OCI-LY1 (cell line): ENCODE results near the gene DHRS4L2.
"Not testable (repeated sequence)": the region's sequence is repeated elsewhere in the genome, so short reads cannot be mapped to it uniquely, and the experiment has no call there.

Experiments used
- EZH2 ChIP-seq: fragments of 200-600 bp; sonication (generic), shearing (Covaris generic); IDR thresholded peaks from 2 replicates; pipeline ENCODE4 v1.8.0; 2017; ENCODE audit warnings: borderline replicate concordance, mixed run types, mild to moderate bottlenecking, antibody characterized with exemption, low read length, moderate library complexity, mixed read lengths
- TF ChIP-seq, protein P1 (sequence below): fragments of 200-600 bp; sonication (generic), shearing (Covaris generic); IDR thresholded peaks from 2 replicates; pipeline ENCODE4 v1.5.1; 2017; ENCODE audit warnings: mild to moderate bottlenecking, antibody characterized with exemption, low read length, moderate library complexity, mixed read lengths

DNA sequence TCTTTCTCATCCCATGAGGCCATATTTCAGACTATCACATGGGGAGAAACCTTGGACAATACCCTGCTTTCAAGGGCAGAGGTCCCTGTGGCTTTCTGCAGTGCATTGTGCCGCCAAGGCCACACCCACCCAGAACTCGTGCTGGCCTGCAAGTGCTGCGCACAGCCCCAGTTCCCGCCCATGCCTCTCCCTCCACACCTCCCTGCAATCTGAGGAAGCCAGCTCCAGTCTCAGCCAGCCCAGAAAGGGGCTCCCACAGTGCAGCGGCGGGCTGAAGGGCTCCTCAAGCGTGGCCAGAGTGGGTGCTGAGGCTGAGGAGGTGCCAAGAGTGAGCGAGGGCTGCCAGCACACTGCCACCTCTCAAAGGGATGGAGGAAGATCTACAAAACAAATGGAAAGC, 15.6 kb upstream of the DHRS4L2 start:
- TF ChIP-seq, protein P1, sequence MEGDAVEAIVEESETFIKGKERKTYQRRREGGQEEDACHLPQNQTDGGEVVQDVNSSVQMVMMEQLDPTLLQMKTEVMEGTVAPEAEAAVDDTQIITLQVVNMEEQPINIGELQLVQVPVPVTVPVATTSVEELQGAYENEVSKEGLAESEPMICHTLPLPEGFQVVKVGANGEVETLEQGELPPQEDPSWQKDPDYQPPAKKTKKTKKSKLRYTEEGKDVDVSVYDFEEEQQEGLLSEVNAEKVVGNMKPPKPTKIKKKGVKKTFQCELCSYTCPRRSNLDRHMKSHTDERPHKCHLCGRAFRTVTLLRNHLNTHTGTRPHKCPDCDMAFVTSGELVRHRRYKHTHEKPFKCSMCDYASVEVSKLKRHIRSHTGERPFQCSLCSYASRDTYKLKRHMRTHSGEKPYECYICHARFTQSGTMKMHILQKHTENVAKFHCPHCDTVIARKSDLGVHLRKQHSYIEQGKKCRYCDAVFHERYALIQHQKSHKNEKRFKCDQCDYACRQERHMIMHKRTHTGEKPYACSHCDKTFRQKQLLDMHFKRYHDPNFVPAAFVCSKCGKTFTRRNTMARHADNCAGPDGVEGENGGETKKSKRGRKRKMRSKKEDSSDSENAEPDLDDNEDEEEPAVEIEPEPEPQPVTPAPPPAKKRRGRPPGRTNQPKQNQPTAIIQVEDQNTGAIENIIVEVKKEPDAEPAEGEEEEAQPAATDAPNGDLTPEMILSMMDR: not testable (repeated sequence)
- not testable (repeated sequence) for TF ChIP-seq EZH2
